H1 (cell line): ENCODE results near the gene MCTS1. TPM values are rescaled to one million over a fixed set of nuclear protein-coding genes. Genes with fewer than 3 reads are reported as not detected.

Source experiments
- HDAC2 ChIP-seq, 2 experiments: fragments of 300-600 bp in 1 of 2; sonication (generic) in 1 of 2; IDR thresholded peaks; 2 replicates each; pipeline ENCODE4 v1.6.1; 2011 to 2012; ENCODE audit warnings: low read depth in 2 of 2, low read length in 2 of 2, mild to moderate bottlenecking in 2 of 2, moderate library complexity in 2 of 2, borderline replicate concordance in 1 of 2, inconsistent platforms in 1 of 2
- NRF1 ChIP-seq: IDR thresholded peaks from 2 replicates; pipeline ENCODE4 v1.6.1; 2011; ENCODE audit warnings: mild to moderate bottlenecking, low read depth, low read length, improper control_type of control experiment
- TEAD4 ChIP-seq: IDR thresholded peaks from 2 replicates; pipeline ENCODE4 v1.6.1; 2012; ENCODE audit warnings: low read depth, low read length, inconsistent platforms, mixed read lengths
- polyA plus RNA-seq, 7 experiments: library from polyadenylated mRNA; depleted of rRNA in 3 of 7; stranded (reverse) in 5 of 7; unstranded in 2 of 7; fragments of >200 nt in 5 of 7; fragments of 200-250 nt in 2 of 7; gene quantifications; 1 replicate in 5 of 7; 2 replicates in 1 of 7; 4 replicates in 1 of 7; pipeline versions ENCODE4 v1.2.1 to v1.2.3, GENCODE V29; 2011 to 2013; ENCODE audit warnings: missing spikeins in 2 of 7, mixed read lengths in 2 of 7
- total RNA-seq: library from RNA; stranded (reverse); fragmentation: NEBNext Ultra II Directional; extraction: Animal tissue kit (Norgen Biotek cat#: 25700); gene quantifications from 2 replicates; pipeline ENCODE4 v1.2.1, GENCODE V29; 2021

The MCTS1 gene
- total and polyA plus RNA-seq, 2 of the 8 experiments (the other 6 are each of a cell fraction or from before 2014, with no cell fraction given) = 19.2 to 31.6 TPM

DNA sequence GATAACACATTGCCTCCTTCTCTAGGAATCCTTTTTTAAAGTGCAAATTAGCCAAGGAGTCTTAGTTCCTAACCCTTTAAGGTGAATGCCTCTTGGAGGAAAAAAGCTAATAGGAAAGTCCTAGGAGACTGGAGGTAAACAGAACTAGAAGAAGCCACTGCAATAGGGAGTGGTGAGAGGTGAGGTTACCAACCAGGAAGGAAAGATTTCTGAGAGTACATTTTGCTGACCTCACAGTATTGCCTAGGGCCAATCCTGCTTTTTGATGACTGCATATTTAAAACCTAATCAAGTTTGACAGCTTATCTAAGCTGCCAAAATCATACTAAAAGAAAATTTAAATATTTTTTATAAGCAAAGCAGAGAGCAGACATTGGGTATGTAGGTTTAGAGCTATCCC is 35.9 kb upstream of the MCTS1 start (continued):
- TF ChIP-seq HDAC2 (IDR thresholded peaks at IDR 0.05; ENCODE audit: borderline replicate concordance in 1 of 2, low read depth in 2 of 2, low read length in 2 of 2) (no peak), TEAD4 (no peak), NRF1 (no peak)
